ENCODE measurements around the gene ONECUT3. TPM values are rescaled to one million over a fixed set of nuclear protein-coding genes. Genes with fewer than 3 reads are reported as not detected.

The ONECUT3 gene
- total RNA-seq (2022; extraction: Qiagen RNA extraction; ENCODE audit: low read depth) = 0.01 TPM in 1 of 5 replicates, not detected in the others

GRCh38 chr19:1752757-1753728 lies at the start of gene ONECUT3:
ONECUT3 (plus strand) TSS chr19:1753506; CDS start chr19:1753663, 157 bp downstream.

GRCh38 chr19:1811942-1812425 lies 58.7 kb downstream of the ONECUT3 start, which contains the start of gene ATP8B3:
ATP8B3 (minus strand) TSS chr19:1812276; CDS start chr19:1811736, 540 bp downstream.

Other genes starting within 250 kb of the ONECUT3 start
- 2.7 to 4.2 TPM (median 3.4 TPM) in 5 replicates for gene ADAMTSL5, start 240.5 kb upstream of the ONECUT3 start, total RNA-seq (2022; extraction: Qiagen RNA extraction; ENCODE audit: low read depth)
- gene PLK5, start 229.4 kb upstream of the ONECUT3 start, total RNA-seq (2022; extraction: Qiagen RNA extraction; ENCODE audit: low read depth) = 0.03 TPM in 1 of 5 replicates, not detected in the others
- 5.7 to 11.9 TPM (median 10.1 TPM) in 5 replicates for gene MEX3D, start 185.2 kb upstream of the ONECUT3 start, total RNA-seq (2022; extraction: Qiagen RNA extraction; ENCODE audit: low read depth)
- gene MBD3, start 160.6 kb upstream of the ONECUT3 start, total RNA-seq (2022; extraction: Qiagen RNA extraction; ENCODE audit: low read depth) = 37.2 to 56.9 TPM (median 47.8 TPM) in 5 replicates
- 93.1 to 175 TPM (median 172 TPM) in 5 replicates for gene UQCR11, start 148.0 kb upstream of the ONECUT3 start, total RNA-seq (2022; extraction: Qiagen RNA extraction; ENCODE audit: low read depth)
- gene TCF3, start 100.9 kb upstream of the ONECUT3 start, total RNA-seq (2022; extraction: Qiagen RNA extraction; ENCODE audit: low read depth) = 38.6 to 70.5 TPM (median 58.8 TPM) in 5 replicates
- 1.8 to 3.5 TPM (median 3.1 TPM) in 5 replicates for gene ATP8B3, start 58.8 kb downstream of the ONECUT3 start, total RNA-seq (2022; extraction: Qiagen RNA extraction; ENCODE audit: low read depth)
- gene REXO1, start 95.0 kb downstream of the ONECUT3 start, total RNA-seq (2022; extraction: Qiagen RNA extraction; ENCODE audit: low read depth) = 16.8 to 22.0 TPM (median 19.8 TPM) in 5 replicates
- 19.6 to 30.3 TPM (median 21.6 TPM) in 5 replicates for gene KLF16, start 110.1 kb downstream of the ONECUT3 start, total RNA-seq (2022; extraction: Qiagen RNA extraction; ENCODE audit: low read depth)
- 19.7 to 38.6 TPM (median 32.7 TPM) in 5 replicates for gene ABHD17A, start 132.0 kb downstream of the ONECUT3 start, total RNA-seq (2022; extraction: Qiagen RNA extraction; ENCODE audit: low read depth)
- 2.6 to 7.2 TPM (median 5.1 TPM) in 5 replicates for gene ADAT3, start 151.9 kb downstream of the ONECUT3 start, total RNA-seq (2022; extraction: Qiagen RNA extraction; ENCODE audit: low read depth)
- gene SCAMP4, start 151.9 kb downstream of the ONECUT3 start, total RNA-seq (2022; extraction: Qiagen RNA extraction; ENCODE audit: low read depth) = 47.3 to 69.9 TPM (median 54.0 TPM) in 5 replicates
- 34.5 to 49.3 TPM (median 42.9 TPM) in 5 replicates for gene CSNK1G2, start 187.7 kb downstream of the ONECUT3 start, total RNA-seq (2022; extraction: Qiagen RNA extraction; ENCODE audit: low read depth)